NCI-H2081 treated with DMSO at 0.1 percent for 48 hours (cell line): ENCODE data around the gene DMAC2.
"Not testable (repeated sequence)": the region's sequence is repeated elsewhere in the genome, so short reads cannot be mapped to it uniquely, and the experiment has no call there.

ENCODE experiments used
- DNase-seq: peaks from one replicate; lab custom pipeline; 2025; lab: John Stamatoyannopoulos, UW

DMAC2 gene

DNA sequence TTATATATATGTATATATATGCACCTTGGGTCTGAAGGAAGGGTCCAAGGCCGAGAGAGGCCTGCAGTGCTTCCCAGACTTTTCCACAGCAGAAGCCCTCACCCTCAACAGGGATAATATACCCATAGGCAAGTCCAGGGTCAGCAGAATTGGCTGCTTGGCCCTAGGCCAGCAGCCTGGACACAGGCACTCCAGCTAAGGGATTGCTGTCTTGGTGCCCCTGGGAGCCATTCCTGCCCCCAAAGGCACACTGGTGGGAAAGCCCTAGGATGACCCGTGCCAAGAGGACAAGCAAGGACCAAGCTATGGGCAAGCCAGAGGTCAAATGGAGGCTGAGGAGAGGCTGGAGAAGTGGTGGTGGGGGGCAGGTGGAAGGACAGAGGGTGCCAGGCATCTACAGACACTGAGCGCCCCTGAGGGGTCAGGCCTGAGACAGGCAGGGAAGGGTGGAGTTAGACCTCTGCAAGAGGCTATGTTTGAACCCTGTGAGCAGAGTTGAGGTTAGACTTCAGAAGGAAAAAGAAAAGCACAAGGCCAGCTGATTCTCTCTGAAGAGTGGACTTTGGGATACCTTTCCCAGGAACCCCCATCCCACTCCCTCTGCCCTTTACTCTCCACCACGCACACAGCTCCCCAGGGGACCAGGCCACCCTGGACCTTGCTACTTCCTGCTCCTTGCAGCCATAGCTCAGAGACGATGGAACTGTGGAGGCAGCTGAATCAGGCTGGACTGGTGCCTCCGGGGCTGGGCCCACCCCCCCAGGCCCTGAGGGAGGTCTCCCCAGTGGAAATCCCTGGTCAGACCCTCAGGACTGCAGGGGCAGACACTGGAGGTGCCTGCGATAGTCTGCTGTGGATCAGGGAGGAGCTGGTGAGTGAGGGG lies 3.0 kb upstream of the DMAC2 start, which contains the start of gene ERICH4:
Gene ERICH4 (plus strand): TSS at position 684 of the 883 bp plus-strand sequence. CDS start 14 bp downstream, at position 698.
- no peak for DNase-seq

DNA sequence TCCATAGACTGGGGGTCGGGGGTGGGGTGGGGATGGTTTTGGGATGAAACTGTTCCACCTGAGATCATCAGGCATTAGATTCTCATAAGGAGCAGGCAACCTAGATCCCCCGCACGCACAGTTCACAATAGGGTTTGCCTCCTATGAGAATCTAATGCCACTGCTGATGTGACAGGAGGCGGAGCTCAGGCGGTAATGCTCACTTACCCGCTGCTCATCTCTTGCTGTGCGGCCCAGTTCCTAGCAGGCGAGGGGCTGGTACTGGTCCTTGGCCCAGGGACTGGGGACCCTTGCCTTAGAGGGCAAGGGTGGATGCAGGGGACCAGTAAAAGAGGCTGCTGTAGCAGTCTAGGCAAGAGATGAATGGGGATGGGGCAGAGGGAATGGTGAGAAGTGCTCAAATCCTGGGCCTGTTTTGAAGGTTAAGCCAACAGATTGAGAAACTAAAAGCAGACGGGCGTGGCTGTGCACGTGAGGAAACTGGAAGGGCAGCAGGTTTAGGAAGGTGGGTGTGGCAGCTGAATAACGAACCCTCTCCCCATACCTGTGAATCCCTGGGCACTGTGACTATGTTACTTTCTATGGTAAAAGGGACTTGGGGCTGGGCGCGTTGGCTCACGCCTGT lies 1.7 kb upstream of the DMAC2 start:
- no peak for DNase-seq

GRCh38 chr19:41437944-41438574 lies 1.7 kb downstream of the DMAC2 start:
- no peak for DNase-seq

DNA sequence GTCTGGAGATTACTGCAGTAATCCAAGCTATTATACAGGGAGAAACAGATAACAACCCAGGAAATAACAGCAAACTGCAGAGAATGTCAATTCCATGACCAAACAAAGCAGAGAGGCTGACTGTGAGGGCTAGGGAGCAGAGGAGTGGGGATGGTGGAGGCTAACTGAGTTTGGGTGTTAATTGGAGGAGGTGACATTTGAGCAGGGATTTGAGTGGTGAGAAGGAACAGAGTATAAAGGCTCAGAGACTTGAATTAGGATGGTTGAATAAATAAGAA lies 3.1 kb downstream of the DMAC2 start:
- DNase-seq = no peak

DNA sequence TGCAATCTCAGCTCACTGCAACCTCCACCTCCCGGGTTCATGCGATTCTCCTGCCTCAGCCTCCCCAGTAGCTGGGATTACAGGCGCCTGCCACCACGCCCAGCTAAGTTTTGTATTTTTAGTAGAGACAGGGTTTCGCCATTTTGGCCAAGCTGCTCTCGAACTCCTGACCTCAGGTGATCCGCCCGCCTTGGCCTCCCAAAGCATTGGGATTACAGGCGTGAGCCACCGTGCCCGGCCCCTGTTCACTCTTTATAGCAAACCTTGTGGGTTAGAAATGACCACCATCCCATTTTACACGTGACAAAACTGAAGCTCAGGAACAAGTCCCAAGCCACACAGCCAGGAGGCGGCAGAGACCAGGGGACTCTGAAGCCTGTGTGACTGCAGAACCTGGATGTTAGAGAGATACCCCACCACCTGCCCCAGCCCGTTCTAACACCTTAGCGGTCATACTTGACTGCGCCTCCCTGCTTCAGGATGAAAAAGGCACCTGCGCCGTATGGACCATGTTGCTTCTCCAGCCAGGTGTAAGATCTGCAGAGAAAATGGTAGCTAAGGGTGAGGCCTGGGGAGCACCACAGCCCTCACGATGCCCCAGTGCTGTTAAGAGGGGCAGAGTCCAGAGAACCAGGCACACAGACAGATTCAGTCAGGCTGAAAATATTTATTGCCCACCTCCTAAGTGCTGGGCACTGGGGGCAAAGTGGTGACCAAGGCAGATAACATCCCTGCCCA lies 3.6 kb downstream of the DMAC2 start:
- no peak for DNase-seq

- DNase-seq = not testable (repeated sequence)
Measured at GRCh38 chr19:41435376-41435775, 4.3 kb downstream of the DMAC2 start.

GRCh38 chr19:41434450-41434849 lies 5.3 kb downstream of the DMAC2 start:
- DNase-seq = no peak

DNA sequence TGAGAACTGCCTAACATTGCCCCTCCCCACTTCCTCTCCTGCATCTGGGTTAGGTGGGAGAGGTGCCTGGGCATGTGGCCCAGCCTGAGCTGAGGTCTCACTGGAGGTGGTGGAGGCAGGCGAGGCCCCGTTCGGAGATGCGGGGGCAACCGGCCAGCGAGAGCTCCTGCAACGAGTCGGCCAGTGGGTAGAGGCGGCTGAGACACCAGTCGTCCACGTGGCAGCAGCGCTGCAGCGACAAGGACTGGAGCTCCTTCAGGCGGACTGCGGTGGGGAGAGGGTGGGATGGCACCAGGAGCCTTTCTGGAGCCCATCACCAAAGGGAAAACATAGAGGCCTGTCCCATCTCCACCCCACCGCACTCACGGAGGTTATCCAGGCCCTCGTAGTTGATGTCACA lies 6.5 kb downstream of the DMAC2 start:
- DNase-seq = no peak

DNA sequence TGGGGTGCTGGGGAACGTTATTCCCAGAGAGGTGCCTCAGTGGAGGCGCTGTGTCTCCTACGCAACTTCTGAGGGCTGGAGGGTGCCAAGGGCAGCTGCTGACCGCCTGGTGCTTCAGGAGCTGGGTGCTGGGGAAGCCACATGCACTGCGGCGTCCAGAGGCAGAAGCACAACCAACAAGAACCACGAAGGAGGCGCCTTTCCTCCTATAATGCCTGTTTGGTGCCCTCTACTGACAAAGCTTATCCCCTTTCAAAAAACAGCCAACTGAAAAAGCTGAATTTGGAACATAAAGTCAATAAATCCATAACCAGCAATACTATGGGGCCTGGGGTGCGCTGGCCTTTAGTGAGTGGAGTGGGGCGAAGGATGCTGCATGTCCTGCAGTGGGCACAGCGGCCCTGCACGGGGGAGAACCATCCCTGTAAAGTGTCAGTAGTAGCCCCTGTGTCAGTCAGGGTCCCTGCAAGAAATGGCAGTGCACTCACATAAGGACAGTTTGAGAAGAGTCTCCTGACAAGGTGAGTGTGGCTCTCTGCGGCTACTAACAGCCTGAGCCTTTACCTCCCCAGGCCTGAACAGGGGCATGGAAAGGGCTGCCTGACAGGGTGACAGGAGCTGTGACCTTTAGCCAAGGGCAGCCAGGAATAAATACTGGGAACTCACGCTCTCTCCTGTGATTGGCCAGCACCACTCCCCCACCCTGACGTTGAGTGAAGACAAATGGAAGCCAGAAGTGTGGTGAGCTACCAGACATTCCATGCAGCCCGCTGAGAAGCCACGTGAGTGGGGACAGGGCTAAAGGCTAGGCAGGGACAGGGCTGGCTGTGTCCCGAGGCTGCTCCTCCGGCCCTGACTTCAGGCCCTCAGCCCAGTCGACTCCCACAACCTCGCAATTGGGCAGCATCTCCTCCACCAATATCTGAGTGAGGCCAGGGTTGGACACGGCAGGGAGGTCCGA lies 8.0 kb downstream of the DMAC2 start:
- DNase-seq = no peak

DNA sequence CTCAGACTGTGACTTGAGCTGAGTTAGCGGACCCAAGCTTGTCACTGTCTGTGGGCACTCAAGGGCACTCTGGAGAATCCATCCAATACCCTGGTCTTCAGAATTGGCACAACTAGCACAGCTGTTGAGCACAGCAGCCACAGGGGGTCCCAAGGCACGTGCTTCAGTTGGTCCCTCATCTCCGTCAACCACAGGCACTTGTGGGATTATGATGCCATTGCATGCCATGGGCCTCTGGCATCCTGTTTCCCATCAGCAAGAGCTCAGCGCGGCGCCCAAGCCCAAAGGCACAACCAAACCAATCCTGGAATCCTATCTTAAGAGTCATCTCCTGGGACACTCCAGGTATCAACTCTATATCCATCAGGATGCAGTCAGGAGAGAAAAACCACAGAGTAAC lies 8.8 kb downstream of the DMAC2 start:
- DNase-seq = no peak

GRCh38 chr19:41428481-41428859 lies 11.2 kb downstream of the DMAC2 start:
- DNase-seq = no peak

DNA sequence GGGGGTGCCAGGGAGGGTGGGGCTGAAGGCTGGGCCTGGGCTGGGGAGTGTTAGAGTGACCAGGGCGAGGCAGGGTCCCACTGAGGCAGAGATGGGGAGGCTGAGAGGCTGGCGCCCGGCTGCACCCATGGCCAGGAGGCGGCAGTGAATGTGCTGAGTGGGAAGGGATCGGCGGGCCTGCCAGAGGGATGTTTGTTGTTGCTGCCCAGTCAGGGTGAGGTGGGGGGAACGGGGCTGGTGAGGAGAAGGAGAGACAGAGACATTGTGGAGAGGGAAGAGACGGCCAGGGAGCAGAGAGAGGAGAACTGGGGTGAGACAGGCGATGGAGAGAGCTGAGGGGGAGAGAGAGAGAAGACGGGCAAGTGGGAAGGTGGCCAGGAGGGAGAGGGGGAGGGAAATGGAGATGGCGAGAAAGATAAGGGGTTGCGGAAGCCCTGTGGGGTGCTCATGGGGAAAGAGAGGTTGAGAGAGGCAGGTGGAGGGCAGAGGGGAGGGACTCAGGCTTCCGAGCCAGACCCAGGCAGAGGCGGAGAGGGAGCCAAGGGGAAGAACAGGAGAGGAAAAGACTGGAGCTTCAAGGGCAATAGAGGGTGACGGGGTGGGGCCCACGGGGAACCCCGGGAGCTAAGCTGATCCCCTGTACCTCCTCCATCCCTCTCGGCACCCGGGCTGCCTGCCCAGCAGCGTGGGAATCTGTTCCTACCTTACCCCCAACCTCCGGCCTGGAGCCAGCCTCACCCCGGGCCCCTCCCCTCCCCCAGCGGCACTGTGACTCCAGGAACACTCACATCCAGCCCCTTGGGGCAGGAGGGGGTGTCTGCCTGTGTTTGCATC lies 11.8 kb downstream of the DMAC2 start:
- no peak for DNase-seq

- no peak for DNase-seq
Measured at GRCh38 chr19:41426952-41427646, 12.6 kb downstream of the DMAC2 start, which contains the start of gene B3GNT8. TSS of gene B3GNT8 (minus strand) at chr19:41427374. CDS start at chr19:41426778, 596 bp downstream.

GRCh38 chr19:41426116-41426841 lies 13.4 kb downstream of the DMAC2 start:
- DNase-seq = no peak

- no peak for DNase-seq
Measured at GRCh38 chr19:41425174-41426115, 14.3 kb downstream of the DMAC2 start.

DNA sequence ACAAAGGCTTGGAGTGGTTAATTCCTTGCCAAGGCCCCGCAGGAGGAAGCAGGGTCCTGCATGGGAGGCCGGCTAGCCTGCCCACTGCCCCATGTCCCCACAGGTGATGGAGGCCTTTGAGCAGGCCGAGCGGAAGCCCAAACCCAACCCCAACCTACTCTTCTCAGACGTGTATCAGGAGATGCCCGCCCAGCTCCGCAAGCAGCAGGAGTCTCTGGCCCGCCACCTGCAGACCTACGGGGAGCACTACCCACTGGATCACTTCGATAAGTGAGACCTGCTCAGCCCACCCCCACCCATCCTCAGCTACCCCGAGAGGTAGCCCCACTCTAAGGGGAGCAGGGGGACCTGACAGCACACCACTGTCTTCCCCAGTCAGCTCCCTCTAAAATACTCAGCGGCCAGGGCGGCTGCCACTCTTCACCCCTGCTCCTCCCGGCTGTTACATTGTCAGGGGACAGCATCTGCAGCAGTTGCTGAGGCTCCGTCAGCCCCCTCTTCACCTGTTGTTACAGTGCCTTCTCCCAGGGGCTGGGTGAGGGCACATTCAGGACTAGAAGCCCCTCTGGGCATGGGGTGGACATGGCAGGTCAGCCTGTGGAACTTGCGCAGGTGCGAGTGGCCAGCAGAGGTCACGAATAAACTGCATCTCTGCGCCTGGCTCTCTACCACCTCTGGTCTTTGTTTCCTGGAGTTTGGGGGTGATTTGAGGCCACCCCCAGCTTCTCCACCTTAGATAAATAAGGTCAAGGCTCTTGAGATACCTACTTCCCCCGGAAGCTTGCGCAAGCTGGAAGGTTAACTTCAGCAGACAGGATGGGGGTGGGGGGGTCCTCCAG lies 15.2 kb downstream of the DMAC2 start:
- DNase-seq = no peak

GRCh38 chr19:41422955-41423354 lies 16.8 kb downstream of the DMAC2 start:
- no peak for DNase-seq
